H1 (cell line): ENCODE results near the gene HES4. TPM values are rescaled to one million over a fixed set of nuclear protein-coding genes. Genes with fewer than 3 reads are reported as not detected.
A peak's percentile ranks its signal among the peaks of the same experiment; 100 is the strongest.

Experiments
- CTCF ChIA-PET: fragments of 300-600 bp; sonication (Branson Sonifier 250); formaldehyde crosslinking; loops from one replicate; lab custom pipeline; 2021; ENCODE audit not compliant: partially characterized antibody; lab: Charles Lee
- POLR2A ChIA-PET: fragments of 300-600 bp; sonication (Branson Sonifier 250); formaldehyde crosslinking; loops from one replicate; lab custom pipeline; 2021; ENCODE audit warnings: inconsistent platforms; ENCODE audit not compliant: partially characterized antibody; lab: Charles Lee
- DNase-seq, 2 experiments: peaks; one replicate each; pipeline versions ENCODE4 v3.0.0 to v3.0.0-alpha.2; 2010 to 2022; ENCODE audit warnings: low spot score in 2 of 2, low read depth in 1 of 2, mixed read lengths in 1 of 2
- FAIRE-seq: peaks from 2 replicates; lab custom pipeline; 2011; peaks lifted over from hg19 to GRCh38; lab: Jason Lieb, UNC
- H2AFZ ChIP-seq: 2 replicates; pipeline ENCODE4 v1.8.1; 2012; ENCODE audit warnings: low read length, inconsistent platforms
- H2AK5ac ChIP-seq: 2 replicates; pipeline ENCODE4 v1.6.1; 2013; ENCODE audit warnings: low read depth, low read length
- H2BK120ac ChIP-seq: replicated peaks from 2 replicates; pipeline ENCODE3; 2013; ENCODE audit warnings: low read depth, low read length, inconsistent platforms
- H2BK12ac ChIP-seq: 2 replicates; pipeline ENCODE4 v1.6.1; 2013; ENCODE audit warnings: low read depth, low read length
- H2BK15ac ChIP-seq: 2 replicates; pipeline ENCODE4 v1.6.1; 2013; ENCODE audit warnings: low read length
- H2BK20ac ChIP-seq: 2 replicates; pipeline ENCODE4 v1.6.1; 2013; ENCODE audit warnings: low read length
- H2BK5ac ChIP-seq: 2 replicates; pipeline ENCODE4 v1.6.1; 2013; ENCODE audit warnings: low read depth, low read length
- H3K14ac ChIP-seq: 2 replicates; pipeline ENCODE4 v1.6.1; 2013; ENCODE audit warnings: inconsistent platforms; ENCODE audit not compliant: insufficient read length
- H3K18ac ChIP-seq: 2 replicates; pipeline ENCODE4 v1.6.1; 2013; ENCODE audit warnings: low read length; ENCODE audit errors: extremely low read depth
- H3K23ac ChIP-seq: 2 replicates; pipeline ENCODE4 v1.6.1; 2013; ENCODE audit warnings: inconsistent platforms; ENCODE audit not compliant: insufficient read length
- H3K23me2 ChIP-seq: 2 replicates; pipeline ENCODE4 v1.6.1; 2013; ENCODE audit warnings: low read depth, low read length
- H3K27ac ChIP-seq: 2 replicates; pipeline ENCODE4 v1.6.1; 2011; ENCODE audit warnings: low read depth, low read length, inconsistent platforms
- H3K27me3 ChIP-seq, 4 experiments: replicated peaks in 1 of 4; 1 replicate in 1 of 4; 2 replicates in 3 of 4; pipeline versions ENCODE4 v1.6.1 to v1.8.1; 2011 to 2013; ENCODE audit warnings: low read length in 3 of 4, mild to moderate bottlenecking in 3 of 4, inconsistent platforms in 2 of 4, mixed read lengths in 2 of 4, moderate library complexity in 1 of 4; ENCODE audit not compliant: control insufficient read depth in 3 of 4, insufficient read depth in 3 of 4; ENCODE audit errors: extremely low read depth in 1 of 4
- H3K36me3 ChIP-seq, 4 experiments: 2 replicates each; pipeline versions ENCODE4 v1.6.1 to v1.8.1; 2011 to 2013; ENCODE audit warnings: mild to moderate bottlenecking in 4 of 4, low read length in 3 of 4, moderate library complexity in 2 of 4, control low read depth in 1 of 4, inconsistent platforms in 1 of 4; ENCODE audit not compliant: insufficient read depth in 4 of 4, control insufficient read depth in 2 of 4
- H3K4ac ChIP-seq: replicated peaks from 2 replicates; pipeline ENCODE3; 2013; ENCODE audit warnings: low read length, low read depth, mixed read lengths, inconsistent platforms; ENCODE audit not compliant: insufficient read length
- H3K4me1 ChIP-seq, 4 experiments: replicated peaks in 1 of 4; 1 replicate in 1 of 4; 2 replicates in 3 of 4; pipeline versions ENCODE4 v1.6.1 to v1.8.1; 2011 to 2013; ENCODE audit warnings: low read length in 3 of 4, inconsistent platforms in 2 of 4, mixed read lengths in 1 of 4; ENCODE audit not compliant: insufficient read depth in 4 of 4, control insufficient read depth in 3 of 4
- H3K4me2 ChIP-seq, 2 experiments: 2 replicates each; pipeline versions ENCODE4 v1.6.1 to v1.8.1; 2011 to 2013; ENCODE audit warnings: low read depth in 2 of 2, low read length in 2 of 2, control low read depth in 1 of 2, inconsistent platforms in 1 of 2, mild to moderate bottlenecking in 1 of 2; ENCODE audit not compliant: insufficient read depth in 1 of 2
- H3K4me3 ChIP-seq, 4 experiments: fragments of 200-600, 300-600 bp in 1 of 4; sonication (generic), shearing (Covaris generic), sonication (Bioruptor Twin) in 1 of 4; 2 replicates each; pipeline versions ENCODE4 v1.5.1 to v1.8.1; 2011 to 2016; ENCODE audit warnings: low read length in 4 of 4, low read depth in 3 of 4, control low read depth in 2 of 4, inconsistent platforms in 2 of 4, mild to moderate bottlenecking in 2 of 4, mixed read lengths in 1 of 4, moderate library complexity in 1 of 4; ENCODE audit not compliant: insufficient read depth in 2 of 4; ENCODE audit errors: extremely low read depth in 1 of 4
- H3K56ac ChIP-seq: replicated peaks from 2 replicates; pipeline ENCODE3; 2013; ENCODE audit warnings: low read depth, mild to moderate bottlenecking, mixed read lengths, low read length, inconsistent platforms; ENCODE audit not compliant: insufficient read length
- H3K79me1 ChIP-seq: 2 replicates; pipeline ENCODE4 v1.6.1; 2013; ENCODE audit warnings: low read depth, low read length, control low read depth
- H3K79me2 ChIP-seq, 2 experiments: 2 replicates each; pipeline versions ENCODE4 v1.6.1 to v1.8.1; 2012 to 2013; ENCODE audit warnings: low read length in 2 of 2, mild to moderate bottlenecking in 2 of 2, inconsistent platforms in 1 of 2; ENCODE audit not compliant: insufficient read depth in 2 of 2, control insufficient read depth in 1 of 2
- H3K9ac ChIP-seq, 4 experiments: replicated peaks in 1 of 4; 1 replicate in 1 of 4; 2 replicates in 3 of 4; pipeline versions ENCODE4 v1.6.1 to v1.8.1; 2011 to 2013; ENCODE audit warnings: low read depth in 3 of 4, low read length in 3 of 4, control low read depth in 2 of 4, mild to moderate bottlenecking in 2 of 4, moderate library complexity in 2 of 4, inconsistent platforms in 1 of 4; ENCODE audit errors: extremely low read depth in 1 of 4
- H3K9me3 ChIP-seq, 2 experiments: 2 replicates each; pipeline versions ENCODE4 v1.6.1 to v1.8.1; 2012 to 2013; ENCODE audit warnings: mild to moderate bottlenecking in 2 of 2, moderate library complexity in 2 of 2, control low read depth in 1 of 2, inconsistent platforms in 1 of 2, low read depth in 1 of 2, low read length in 1 of 2, mixed read lengths in 1 of 2; ENCODE audit not compliant: insufficient read depth in 2 of 2
- H4K20me1 ChIP-seq, 2 experiments: replicated peaks in 1 of 2; 2 replicates each; pipeline versions ENCODE3 to v1.8.1; 2011 to 2013; ENCODE audit warnings: inconsistent platforms in 2 of 2, low read length in 2 of 2, mild to moderate bottlenecking in 1 of 2; ENCODE audit not compliant: insufficient read depth in 2 of 2, control insufficient read depth in 1 of 2
- H4K5ac ChIP-seq: 2 replicates; pipeline ENCODE4 v1.6.1; 2013; ENCODE audit warnings: low read length, low read depth, mixed read lengths, inconsistent platforms; ENCODE audit not compliant: insufficient read length
- H4K8ac ChIP-seq: 2 replicates; pipeline ENCODE4 v1.8.0; 2013; ENCODE audit warnings: mild to moderate bottlenecking, moderate library complexity, low read length, inconsistent platforms; ENCODE audit not compliant: insufficient read depth; ENCODE audit errors: extremely low read depth
- H4K91ac ChIP-seq: replicated peaks from 2 replicates; pipeline ENCODE3; 2013; ENCODE audit warnings: low read length, mixed read lengths, inconsistent platforms; ENCODE audit not compliant: insufficient read length
- ASH2L ChIP-seq: fragments of 200-600, 300-600 bp; sonication (generic); IDR thresholded peaks from one replicate; pipeline ENCODE4 v1.7.1; 2017; ENCODE audit warnings: low read length
- BRCA1 ChIP-seq: IDR thresholded peaks from 2 replicates; pipeline ENCODE4 v1.6.1; 2012; ENCODE audit warnings: low read depth, low read length, improper control_type of control experiment
- CREB1 ChIP-seq: IDR thresholded peaks from 2 replicates; pipeline ENCODE4 v1.6.1; 2012; ENCODE audit warnings: inconsistent platforms
- MAFK ChIP-seq: IDR thresholded peaks from 2 replicates; pipeline ENCODE4 v1.6.1; 2012; ENCODE audit warnings: low read depth, mild to moderate bottlenecking, improper control_type of control experiment, low read length
- WGBS, 2 experiments: shearing (Covaris generic) in 1 of 2; methylation state at CpG; one replicate each; pipeline versions ENCODE4 v1.1.6 to v1.1.7; 2013 to 2015; ENCODE audit warnings: low lambda C conversion rate in 2 of 2, mixed read lengths in 2 of 2, inconsistent platforms in 1 of 2, low coverage in 1 of 2, missing lambda C conversion rate in 1 of 2; ENCODE audit not compliant: insufficient replicate concordance in 2 of 2, insufficient coverage in 1 of 2, insufficient read length in 1 of 2; ENCODE audit errors: extremely low coverage in 1 of 2, missing lambda C conversion rate in 1 of 2; 5-methylcytosine and 5-hydroxymethylcytosine counted together
- polyA plus RNA-seq, 7 experiments: library from polyadenylated mRNA; depleted of rRNA in 3 of 7; stranded (reverse) in 5 of 7; unstranded in 2 of 7; fragments of >200 nt in 5 of 7; fragments of 200-250 nt in 2 of 7; gene quantifications; 1 replicate in 5 of 7; 2 replicates in 1 of 7; 4 replicates in 1 of 7; pipeline versions ENCODE4 v1.2.1 to v1.2.3, GENCODE V29; 2011 to 2013; ENCODE audit warnings: missing spikeins in 2 of 7, mixed read lengths in 2 of 7
- total RNA-seq: library from RNA; stranded (reverse); fragmentation: NEBNext Ultra II Directional; extraction: Animal tissue kit (Norgen Biotek cat#: 25700); gene quantifications from 2 replicates; pipeline ENCODE4 v1.2.1, GENCODE V29; 2021

The HES4 gene
- total and polyA plus RNA-seq, 2 of the 8 experiments (the other 6 are each of a cell fraction or from before 2014, with no cell fraction given), result 2.8 to 3.5 TPM

DNA sequence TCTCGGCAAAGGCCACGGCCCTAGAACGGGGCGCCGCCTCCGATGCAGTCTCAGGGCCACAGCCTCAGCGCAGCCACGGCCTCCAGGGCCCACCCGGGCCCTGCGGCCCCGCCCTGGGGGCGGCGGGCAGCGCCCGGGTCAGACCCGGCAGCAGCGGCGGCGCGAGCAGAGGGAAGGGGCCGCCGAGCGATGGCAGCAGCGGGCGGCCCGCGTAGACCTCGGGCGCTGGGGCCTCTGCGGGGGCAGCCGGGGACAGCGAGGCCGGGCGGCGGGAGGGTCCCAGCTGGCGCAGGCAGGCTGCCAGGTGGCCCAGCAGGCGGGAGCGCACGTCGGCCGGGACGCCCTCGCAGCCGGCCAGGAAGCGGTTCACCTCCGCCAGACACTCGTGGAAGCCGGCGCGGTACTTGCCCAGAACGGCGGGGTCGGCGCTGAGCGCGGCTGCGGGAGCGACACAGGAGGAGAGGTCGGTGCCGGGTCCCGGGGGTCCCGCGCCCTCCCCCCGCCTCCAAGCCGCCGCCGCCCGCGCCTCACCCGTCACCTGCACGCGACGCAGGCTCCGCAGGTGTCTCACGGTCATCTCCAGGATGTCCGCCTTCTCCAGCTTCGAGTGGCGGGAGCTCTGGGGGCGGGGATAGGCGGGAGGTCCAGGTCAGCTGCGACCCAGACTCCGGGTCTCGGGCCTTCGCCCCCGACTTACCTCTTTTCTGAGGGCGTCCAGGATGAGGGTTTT, 737 bp downstream of the HES4 start:
- no peaks in the 10 kb centered on the region; a peak in 1 of 4 replicates for H3K9me3 ChIP-seq
- H3K79me2 ChIP-seq, result no peaks in the 10 kb centered on the region
- no peak overlapping the region for H2AK5ac ChIP-seq
- CTCF ChIA-PET, result interaction anchor here (0.7 to 4.7 kb wide), 4 partner anchors 11 to 23 kb away, joined by 3 to 60 read pairs (median 22); partner anchors contain the start of genes ISG15 and PERM1
- peak overlapping the region in 1 of 4 experiments; percentile 67; a peak in 1 of 7 replicates for H3K9ac ChIP-seq
- H3K4me3 ChIP-seq, result peak overlapping the region; percentile 24 to 77 (median 40); a peak in 6 of 8 replicates
- no peak for FAIRE-seq
- DNase-seq, result peak in 1 of 2 experiments; percentile 73
- H3K36me3 ChIP-seq, result peaks cover 0 to 18% (median 0%) of the 10 kb centered on the region in 4 experiments; a peak in 1 of 8 replicates
- H2BK15ac ChIP-seq, result no peak overlapping the region
- WGBS, 2 experiments, result 6% methylated on average over 36 of the region's 86 CpGs; no CpG with 5 or more reads in 1 of the 2 experiments
- H3K4me1 ChIP-seq, result peaks cover 0 to 27% (median 12%) of the 10 kb centered on the region in 4 experiments; a peak in 6 of 7 replicates
- no peak overlapping the region for H2BK5ac ChIP-seq
- H3K23me2 ChIP-seq, result peaks cover 13% of the 10 kb centered on the region; the same call in 1 of the 2 replicates
- no peak overlapping the region for H2BK120ac ChIP-seq
- H3K14ac ChIP-seq, result no peak overlapping the region
- no peak overlapping the region for H4K91ac ChIP-seq
- peak overlapping the region; percentile 56 to 71 for H3K4me2 ChIP-seq
- H4K5ac ChIP-seq, result no peak overlapping the region
- no peak overlapping the region for H3K27ac ChIP-seq
- peaks cover 0 to 8% of the 10 kb centered on the region in 2 experiments for H4K20me1 ChIP-seq
- H2BK12ac ChIP-seq, result no peak overlapping the region
- no peaks in the 10 kb centered on the region for H3K79me1 ChIP-seq
- no peak overlapping the region for H3K4ac ChIP-seq
- no peak overlapping the region for H2BK20ac ChIP-seq
- H3K23ac ChIP-seq, result no peak overlapping the region
- H2AFZ ChIP-seq, result no peak overlapping the region
- H4K8ac ChIP-seq, result peak overlapping the region; percentile 93; the same call in 1 of the 2 replicates
- H3K27me3 ChIP-seq, result peaks cover 47 to 87% (median 73%) of the 10 kb centered on the region in 4 experiments
- no peak overlapping the region for H3K56ac ChIP-seq
- POLR2A ChIA-PET, result interaction anchor here (1.0 to 2.6 kb wide), 7 partner anchors 15 to 35 kb away, joined by 4 to 20 read pairs (median 4); no protein-coding TSS in a partner anchor
- H3K18ac ChIP-seq, result no peak overlapping the region
- no peak for TF ChIP-seq MAFK
- TF ChIP-seq BRCA1, result no peak
- peak; percentile 80 for TF ChIP-seq CREB1
- no peak for TF ChIP-seq ASH2L
